ENCODE data around the gene CACNA1A.
"Not testable (repeated sequence)": the region's sequence is repeated elsewhere in the genome, so short reads cannot be mapped to it uniquely, and the experiment has no call there.

CACNA1A gene

DNA sequence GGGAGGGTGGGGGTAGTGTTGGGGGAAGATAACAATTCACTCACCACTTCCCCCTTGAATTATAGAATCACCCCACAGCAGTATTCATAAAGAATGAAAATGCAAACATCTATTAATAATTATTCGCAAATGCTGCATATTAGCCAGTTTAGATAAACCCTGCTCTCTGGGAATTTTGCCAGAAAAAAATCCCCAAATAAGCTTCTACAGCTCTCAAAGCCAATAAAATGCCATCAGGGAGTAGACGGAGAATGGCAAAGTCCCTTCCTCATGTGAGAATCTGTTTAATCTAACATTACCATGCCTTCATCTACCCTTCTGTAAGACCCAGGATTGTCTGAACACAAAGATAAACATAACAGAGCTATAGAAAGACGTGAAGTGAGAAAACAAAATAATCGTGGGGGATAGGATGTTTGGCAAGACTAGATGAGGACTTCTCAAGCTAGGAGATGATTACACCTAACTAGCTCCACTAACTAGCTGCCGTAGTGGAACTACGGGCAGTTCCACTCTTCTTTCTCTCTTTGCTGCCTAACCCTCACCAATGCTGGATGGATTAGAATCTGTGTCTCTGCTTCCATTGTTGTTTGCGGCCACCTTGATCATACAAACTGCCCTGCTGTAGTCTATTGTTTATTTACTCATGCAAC, 32.4 kb upstream of the CACNA1A start:
- Histone ChIP-seq H3K9ac (ENCODE audit: low read length) (no peak overlapping the region), H2BK15ac (ENCODE audit: low read depth, poor library complexity, severe bottlenecking) (no peak overlapping the region), H4K8ac (ENCODE audit: low read length) (no peak overlapping the region), H2BK120ac (ENCODE audit: low read depth, low read length) (no peak overlapping the region), H3K4me1 (ENCODE audit: control insufficient read depth, insufficient read depth, low read depth, low read length) (no peaks in the 10 kb centered on the region), H2BK12ac (ENCODE audit: low read length in 2 of 2) (no peak overlapping the region), H3K18ac (ENCODE audit: low read depth in 1 of 2, low read length in 2 of 2) (no peak overlapping the region), H2AK5ac (ENCODE audit: low read length, severe bottlenecking) (no peak overlapping the region), H3K9me3 (ENCODE audit: control insufficient read depth, low read length) (no peaks in the 10 kb centered on the region), H3K4me2 (ENCODE audit: low read length, poor library complexity, severe bottlenecking) (no peak overlapping the region), H3K79me1 (replicated peaks; ENCODE audit: low read length, poor library complexity, severe bottlenecking) (no peaks in the 10 kb centered on the region), H3K4ac (ENCODE audit: low read depth in 1 of 2, low read length in 2 of 2) (no peak overlapping the region), H3K27me3 (ENCODE audit: control insufficient read depth in 1 of 2, insufficient read depth in 1 of 2, low read length in 2 of 2) (no peaks in the 10 kb centered on the region), H2AFZ (ENCODE audit: low read depth, low read length) (no peak overlapping the region), H3K23ac (ENCODE audit: low read length in 2 of 2) (no peak overlapping the region), H4K91ac (ENCODE audit: low read length) (no peak overlapping the region), H3K4me3 (ENCODE audit: insufficient read depth in 1 of 2, low read depth in 1 of 2, low read length in 2 of 2) (no peak overlapping the region), H3K14ac (ENCODE audit: low read length in 2 of 2) (no peak overlapping the region), H3K27ac (ENCODE audit: low read length, poor library complexity, severe bottlenecking) (no peak overlapping the region), H2BK5ac (ENCODE audit: low read depth, low read length, poor library complexity, severe bottlenecking) (no peak overlapping the region), H3K36me3 (ENCODE audit: control insufficient read depth in 1 of 2, insufficient read depth in 2 of 2, low read depth in 1 of 2, low read length in 2 of 2) (no peaks in the 10 kb centered on the region)
- DNase-seq, result no peak
- WGBS, result 75% methylated on average over 7 of the region's 7 CpGs

DNA sequence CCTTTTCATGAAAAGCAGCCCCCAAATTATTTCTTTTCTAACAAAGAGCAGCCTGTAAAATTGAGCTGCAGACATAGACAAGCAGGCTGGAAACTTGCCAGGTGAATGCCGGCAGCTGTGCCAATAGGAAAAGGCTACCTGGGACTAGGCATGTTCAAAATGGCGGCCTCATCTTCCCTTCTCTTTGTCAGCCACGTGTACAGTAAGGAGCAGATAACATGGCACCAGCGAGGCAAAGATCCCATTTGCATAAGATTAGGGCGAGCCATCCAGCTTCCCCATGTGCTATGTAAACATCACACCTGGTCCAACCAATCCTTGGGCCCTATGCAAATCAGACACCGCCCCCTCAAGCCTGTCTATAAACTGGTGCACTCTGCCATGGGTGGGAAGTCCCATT, 31.2 kb upstream of the CACNA1A start:
- H2AFZ ChIP-seq (ENCODE audit: low read depth, low read length), result no peak overlapping the region
- no peak overlapping the region for H3K9ac ChIP-seq (ENCODE audit: low read length)
- no peak overlapping the region for H3K4me2 ChIP-seq (ENCODE audit: low read length, poor library complexity, severe bottlenecking)
- H3K4ac ChIP-seq (ENCODE audit: low read depth in 1 of 2, low read length in 2 of 2), result no peak overlapping the region
- H3K14ac ChIP-seq (ENCODE audit: low read length in 2 of 2), result no peak overlapping the region
- H3K9me3 ChIP-seq (ENCODE audit: control insufficient read depth, low read length), result no peaks in the 10 kb centered on the region
- no peak overlapping the region for H3K23ac ChIP-seq (ENCODE audit: low read length in 2 of 2)
- H3K27ac ChIP-seq (ENCODE audit: low read length, poor library complexity, severe bottlenecking), result no peak overlapping the region
- no peak overlapping the region for H2BK5ac ChIP-seq (ENCODE audit: low read depth, low read length, poor library complexity, severe bottlenecking)
- no peak overlapping the region for H4K8ac ChIP-seq (ENCODE audit: low read length)
- no peak overlapping the region for H3K4me3 ChIP-seq (ENCODE audit: insufficient read depth in 1 of 2, low read depth in 1 of 2, low read length in 2 of 2)
- H3K79me1 ChIP-seq (replicated peaks; ENCODE audit: low read length, poor library complexity, severe bottlenecking), result no peaks in the 10 kb centered on the region
- H3K18ac ChIP-seq (ENCODE audit: low read depth in 1 of 2, low read length in 2 of 2), result no peak overlapping the region
- no peaks in the 10 kb centered on the region for H3K4me1 ChIP-seq (ENCODE audit: control insufficient read depth, insufficient read depth, low read depth, low read length)
- H2BK15ac ChIP-seq (ENCODE audit: low read depth, poor library complexity, severe bottlenecking), result no peak overlapping the region
- H2BK12ac ChIP-seq (ENCODE audit: low read length in 2 of 2), result no peak overlapping the region
- DNase-seq, result no peak
- no peak overlapping the region for H4K91ac ChIP-seq (ENCODE audit: low read length)
- WGBS, result 55% methylated on average over 6 of the region's 6 CpGs
- H2AK5ac ChIP-seq (ENCODE audit: low read length, severe bottlenecking), result no peak overlapping the region
- no peaks in the 10 kb centered on the region for H3K36me3 ChIP-seq (ENCODE audit: control insufficient read depth in 1 of 2, insufficient read depth in 2 of 2, low read depth in 1 of 2, low read length in 2 of 2)
- H3K27me3 ChIP-seq (ENCODE audit: control insufficient read depth in 1 of 2, insufficient read depth in 1 of 2, low read length in 2 of 2), result no peaks in the 10 kb centered on the region
- no peak overlapping the region for H2BK120ac ChIP-seq (ENCODE audit: low read depth, low read length)

DNA sequence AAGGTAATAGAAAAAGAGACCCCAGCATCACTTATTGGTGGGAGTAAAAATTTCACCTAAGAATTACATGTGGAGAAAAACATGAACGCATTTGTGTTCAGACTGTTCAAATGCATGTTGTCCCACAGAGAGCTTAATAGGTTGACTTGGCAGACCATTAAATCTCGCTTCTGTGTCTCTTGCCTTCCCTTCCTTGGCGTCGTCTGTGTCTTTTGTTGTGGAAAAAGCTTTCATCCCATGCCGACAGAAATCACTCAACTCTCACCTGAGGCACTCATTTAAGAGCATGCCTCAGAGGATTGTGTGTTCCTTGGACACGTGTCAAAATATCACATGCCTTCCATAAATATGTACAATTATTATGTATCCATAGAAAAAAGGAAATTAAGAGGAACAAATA, 24.4 kb upstream of the CACNA1A start:
- Histone ChIP-seq H2BK15ac (ENCODE audit: low read depth, poor library complexity, severe bottlenecking) (no peak overlapping the region), H2BK5ac (ENCODE audit: low read depth, low read length, poor library complexity, severe bottlenecking) (no peak overlapping the region), H3K4ac (ENCODE audit: low read depth in 1 of 2, low read length in 2 of 2) (no peak overlapping the region), H2BK120ac (ENCODE audit: low read depth, low read length) (no peak overlapping the region), H3K27me3 (ENCODE audit: control insufficient read depth in 1 of 2, insufficient read depth in 1 of 2, low read length in 2 of 2) (no peaks in the 10 kb centered on the region), H3K79me1 (replicated peaks; ENCODE audit: low read length, poor library complexity, severe bottlenecking) (no peaks in the 10 kb centered on the region), H2AK5ac (ENCODE audit: low read length, severe bottlenecking) (no peak overlapping the region), H3K4me1 (ENCODE audit: control insufficient read depth, insufficient read depth, low read depth, low read length) (no peaks in the 10 kb centered on the region), H3K4me2 (ENCODE audit: low read length, poor library complexity, severe bottlenecking) (no peak overlapping the region), H3K14ac (ENCODE audit: low read length in 2 of 2) (no peak overlapping the region), H2BK12ac (ENCODE audit: low read length in 2 of 2) (no peak overlapping the region), H3K27ac (ENCODE audit: low read length, poor library complexity, severe bottlenecking) (no peak overlapping the region), H3K23ac (ENCODE audit: low read length in 2 of 2) (no peak overlapping the region), H3K4me3 (ENCODE audit: insufficient read depth in 1 of 2, low read depth in 1 of 2, low read length in 2 of 2) (no peak overlapping the region), H3K9ac (ENCODE audit: low read length) (no peak overlapping the region), H4K91ac (ENCODE audit: low read length) (no peak overlapping the region), H4K8ac (ENCODE audit: low read length) (no peak overlapping the region), H3K36me3 (ENCODE audit: control insufficient read depth in 1 of 2, insufficient read depth in 2 of 2, low read depth in 1 of 2, low read length in 2 of 2) (no peaks in the 10 kb centered on the region), H3K9me3 (ENCODE audit: control insufficient read depth, low read length) (no peaks in the 10 kb centered on the region), H3K18ac (ENCODE audit: low read depth in 1 of 2, low read length in 2 of 2) (no peak overlapping the region), H2AFZ (ENCODE audit: low read depth, low read length) (no peak overlapping the region)
- WGBS, result 34% methylated on average over 5 of the region's 6 CpGs
- no peak for DNase-seq

DNA sequence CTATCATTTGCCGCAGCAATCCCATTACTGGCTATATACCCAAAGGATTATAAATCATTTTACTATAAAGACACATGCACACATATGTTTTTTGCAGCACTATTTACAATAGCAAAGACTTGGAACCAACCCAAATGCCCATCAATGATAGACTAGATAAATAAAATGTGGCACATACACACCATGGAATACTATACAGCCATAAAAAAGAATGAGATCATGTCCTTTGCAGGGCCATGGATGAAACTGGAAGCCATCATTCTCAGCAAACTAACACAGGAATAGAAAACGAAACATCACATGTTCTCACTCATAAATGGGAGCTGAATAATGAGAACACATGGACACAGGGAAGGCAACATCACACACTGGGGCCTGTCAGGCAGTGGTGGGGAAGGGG, 23.4 kb upstream of the CACNA1A start:
- H3K14ac ChIP-seq (ENCODE audit: low read length in 2 of 2); H3K23ac ChIP-seq (ENCODE audit: low read length in 2 of 2); H3K18ac ChIP-seq (ENCODE audit: low read depth in 1 of 2, low read length in 2 of 2); H3K36me3 ChIP-seq (ENCODE audit: control insufficient read depth in 1 of 2, insufficient read depth in 2 of 2, low read depth in 1 of 2, low read length in 2 of 2); H2BK12ac ChIP-seq (ENCODE audit: low read length in 2 of 2); H3K4me2 ChIP-seq (ENCODE audit: low read length, poor library complexity, severe bottlenecking); H3K9me3 ChIP-seq (ENCODE audit: control insufficient read depth, low read length); H4K8ac ChIP-seq (ENCODE audit: low read length); H3K27ac ChIP-seq (ENCODE audit: low read length, poor library complexity, severe bottlenecking); H2BK15ac ChIP-seq (ENCODE audit: low read depth, poor library complexity, severe bottlenecking); H3K79me1 ChIP-seq (replicated peaks; ENCODE audit: low read length, poor library complexity, severe bottlenecking); H2AFZ ChIP-seq (ENCODE audit: low read depth, low read length); H2AK5ac ChIP-seq (ENCODE audit: low read length, severe bottlenecking); H3K27me3 ChIP-seq (ENCODE audit: control insufficient read depth in 1 of 2, insufficient read depth in 1 of 2, low read length in 2 of 2); H3K9ac ChIP-seq (ENCODE audit: low read length); H3K4me3 ChIP-seq (ENCODE audit: insufficient read depth in 1 of 2, low read depth in 1 of 2, low read length in 2 of 2); H3K4me1 ChIP-seq (ENCODE audit: control insufficient read depth, insufficient read depth, low read depth, low read length); H2BK5ac ChIP-seq (ENCODE audit: low read depth, low read length, poor library complexity, severe bottlenecking); H2BK120ac ChIP-seq (ENCODE audit: low read depth, low read length); DNase-seq; H4K91ac ChIP-seq (ENCODE audit: low read length); H3K4ac ChIP-seq (ENCODE audit: low read depth in 1 of 2, low read length in 2 of 2): not testable (repeated sequence)
- 100% methylated on average over 1 of the region's 2 CpGs for WGBS

All from mesenchymal stem cell (in vitro differentiated cells and primary cell).